HCT116 (cell line): ENCODE measurements around the gene IRF2.

Source experiments
- CBX3 ChIP-seq: IDR thresholded peaks from 2 replicates; pipeline ENCODE4 v1.6.1; 2012; ENCODE audit warnings: low read depth
- EGR1 ChIP-seq: IDR thresholded peaks from 2 replicates; pipeline ENCODE4 v1.6.1; 2012; ENCODE audit warnings: low read depth
- EZH2 ChIP-seq: fragments of 200-600 bp; sonication (generic); IDR thresholded peaks from 2 replicates; pipeline ENCODE4 v1.6.1; 2017; ENCODE audit warnings: antibody characterized with exemption, mixed run types
- EZH2phosphoT487 ChIP-seq: fragments of 200-600 bp; IDR thresholded peaks from 2 replicates; pipeline ENCODE4 v1.6.1; 2018; ENCODE audit warnings: antibody characterized with exemption, borderline replicate concordance
- JUND ChIP-seq: IDR thresholded peaks from 2 replicates; pipeline ENCODE4 v1.6.1; 2012
- POLR2A ChIP-seq: IDR thresholded peaks from 2 replicates; pipeline ENCODE4 v1.7.0; 2011; ENCODE audit warnings: borderline replicate concordance; ENCODE audit not compliant: insufficient read depth, insufficient read length; ENCODE audit errors: extremely low read depth
- POLR2AphosphoS5 ChIP-seq: IDR thresholded peaks from 2 replicates; pipeline ENCODE4 v1.6.1; 2011; ENCODE audit warnings: mild to moderate bottlenecking, low read depth, low read length, moderate library complexity
- ZNF274 ChIP-seq: fragments of 200-500 bp; sonication (Bioruptor generic); IDR thresholded peaks from 2 replicates; pipeline ENCODE4 v1.6.1; 2014; ENCODE audit warnings: mild to moderate bottlenecking, low read depth, low read length, inconsistent platforms
- TF ChIP-seq, protein P1 (sequence below), 3 experiments: fragments of 200-600 bp in 1 of 3; sonication (generic) in 1 of 3; IDR thresholded peaks in 2 of 3; conservative IDR thresholded peaks in 1 of 3; 2 replicates each; pipeline ENCODE4 v1.5.1; 2012 to 2017; ENCODE audit warnings: low read depth in 2 of 3, low read length in 2 of 3, antibody characterized with exemption in 1 of 3, borderline replicate concordance in 1 of 3, control low read depth in 1 of 3, mild to moderate bottlenecking in 1 of 3, mixed read lengths in 1 of 3, mixed run types in 1 of 3, moderate library complexity in 1 of 3; ENCODE audit not compliant: insufficient read depth in 1 of 3
- TF ChIP-seq, protein P2 (sequence below): IDR thresholded peaks from 2 replicates; pipeline ENCODE4 v1.6.1; 2011; ENCODE audit warnings: mild to moderate bottlenecking, low read length, moderate library complexity; ENCODE audit not compliant: insufficient replicate concordance; ENCODE audit errors: extremely low read depth
- TF ChIP-seq, protein P3 (sequence below): IDR thresholded peaks from 2 replicates; pipeline ENCODE4 v1.6.1; 2012
- TF ChIP-seq, protein P4 (sequence below): IDR thresholded peaks from 2 replicates; pipeline ENCODE4 v1.6.1; 2012; ENCODE audit warnings: low read depth

DNA sequence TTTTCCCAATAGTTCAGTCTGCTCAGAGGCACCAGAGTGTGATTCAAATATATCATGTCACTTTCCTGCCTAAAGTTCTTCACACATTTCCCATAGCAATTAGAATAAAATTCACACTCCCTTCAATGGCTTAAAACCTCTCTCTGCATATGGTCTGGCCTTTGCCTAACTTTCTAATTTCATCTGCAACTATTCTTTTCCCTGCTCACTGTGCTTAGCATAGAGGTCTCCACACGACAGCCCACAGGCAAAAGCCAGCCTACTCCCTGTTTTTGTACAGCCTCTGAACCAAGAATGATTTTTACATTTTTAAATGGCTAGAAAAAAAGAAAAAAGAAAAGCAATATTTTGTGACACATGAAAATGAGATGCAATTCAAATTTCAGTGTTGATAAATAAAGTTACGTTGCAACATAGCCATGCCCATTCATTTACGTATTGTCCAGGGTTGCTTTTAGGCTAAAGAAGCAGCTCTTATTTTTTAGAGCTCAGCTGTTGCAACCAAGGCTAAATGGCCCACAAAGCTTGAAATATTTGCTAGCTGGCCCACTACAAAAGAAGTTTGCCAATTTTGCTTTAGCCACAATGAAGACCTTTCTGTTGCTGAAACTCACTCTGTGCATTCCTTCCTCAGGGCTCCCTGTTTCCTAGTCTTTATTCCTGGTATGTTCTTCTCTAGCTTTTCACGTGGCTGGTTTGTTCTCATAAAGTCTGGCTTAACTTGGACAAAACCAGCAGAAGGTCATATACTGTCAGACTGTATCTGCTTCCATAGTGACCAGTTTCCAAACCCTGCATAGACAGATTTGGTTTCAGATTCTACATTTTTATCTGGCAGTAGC, 26.6 kb upstream of the IRF2 start:
- no peak for TF ChIP-seq CBX3
- no peak for TF ChIP-seq POLR2AphosphoS5
- no peak for TF ChIP-seq EZH2
- TF ChIP-seq, protein P1, sequence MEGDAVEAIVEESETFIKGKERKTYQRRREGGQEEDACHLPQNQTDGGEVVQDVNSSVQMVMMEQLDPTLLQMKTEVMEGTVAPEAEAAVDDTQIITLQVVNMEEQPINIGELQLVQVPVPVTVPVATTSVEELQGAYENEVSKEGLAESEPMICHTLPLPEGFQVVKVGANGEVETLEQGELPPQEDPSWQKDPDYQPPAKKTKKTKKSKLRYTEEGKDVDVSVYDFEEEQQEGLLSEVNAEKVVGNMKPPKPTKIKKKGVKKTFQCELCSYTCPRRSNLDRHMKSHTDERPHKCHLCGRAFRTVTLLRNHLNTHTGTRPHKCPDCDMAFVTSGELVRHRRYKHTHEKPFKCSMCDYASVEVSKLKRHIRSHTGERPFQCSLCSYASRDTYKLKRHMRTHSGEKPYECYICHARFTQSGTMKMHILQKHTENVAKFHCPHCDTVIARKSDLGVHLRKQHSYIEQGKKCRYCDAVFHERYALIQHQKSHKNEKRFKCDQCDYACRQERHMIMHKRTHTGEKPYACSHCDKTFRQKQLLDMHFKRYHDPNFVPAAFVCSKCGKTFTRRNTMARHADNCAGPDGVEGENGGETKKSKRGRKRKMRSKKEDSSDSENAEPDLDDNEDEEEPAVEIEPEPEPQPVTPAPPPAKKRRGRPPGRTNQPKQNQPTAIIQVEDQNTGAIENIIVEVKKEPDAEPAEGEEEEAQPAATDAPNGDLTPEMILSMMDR (IDR thresholded peaks at IDR 0.05 in 2 of 3, conservative IDR thresholded peaks at IDR 0.05 in 1 of 3; ENCODE audit: borderline replicate concordance in 1 of 3, insufficient read depth in 1 of 3, low read depth in 2 of 3, low read length in 2 of 3): no peak
- no peak for TF ChIP-seq EZH2phosphoT487
- TF ChIP-seq, protein P2, sequence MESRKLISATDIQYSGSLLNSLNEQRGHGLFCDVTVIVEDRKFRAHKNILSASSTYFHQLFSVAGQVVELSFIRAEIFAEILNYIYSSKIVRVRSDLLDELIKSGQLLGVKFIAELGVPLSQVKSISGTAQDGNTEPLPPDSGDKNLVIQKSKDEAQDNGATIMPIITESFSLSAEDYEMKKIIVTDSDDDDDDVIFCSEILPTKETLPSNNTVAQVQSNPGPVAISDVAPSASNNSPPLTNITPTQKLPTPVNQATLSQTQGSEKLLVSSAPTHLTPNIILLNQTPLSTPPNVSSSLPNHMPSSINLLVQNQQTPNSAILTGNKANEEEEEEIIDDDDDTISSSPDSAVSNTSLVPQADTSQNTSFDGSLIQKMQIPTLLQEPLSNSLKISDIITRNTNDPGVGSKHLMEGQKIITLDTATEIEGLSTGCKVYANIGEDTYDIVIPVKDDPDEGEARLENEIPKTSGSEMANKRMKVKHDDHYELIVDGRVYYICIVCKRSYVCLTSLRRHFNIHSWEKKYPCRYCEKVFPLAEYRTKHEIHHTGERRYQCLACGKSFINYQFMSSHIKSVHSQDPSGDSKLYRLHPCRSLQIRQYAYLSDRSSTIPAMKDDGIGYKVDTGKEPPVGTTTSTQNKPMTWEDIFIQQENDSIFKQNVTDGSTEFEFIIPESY: no peak
- TF ChIP-seq, protein P3, sequence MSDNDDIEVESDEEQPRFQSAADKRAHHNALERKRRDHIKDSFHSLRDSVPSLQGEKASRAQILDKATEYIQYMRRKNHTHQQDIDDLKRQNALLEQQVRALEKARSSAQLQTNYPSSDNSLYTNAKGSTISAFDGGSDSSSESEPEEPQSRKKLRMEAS: no peak
- TF ChIP-seq, protein P4, sequence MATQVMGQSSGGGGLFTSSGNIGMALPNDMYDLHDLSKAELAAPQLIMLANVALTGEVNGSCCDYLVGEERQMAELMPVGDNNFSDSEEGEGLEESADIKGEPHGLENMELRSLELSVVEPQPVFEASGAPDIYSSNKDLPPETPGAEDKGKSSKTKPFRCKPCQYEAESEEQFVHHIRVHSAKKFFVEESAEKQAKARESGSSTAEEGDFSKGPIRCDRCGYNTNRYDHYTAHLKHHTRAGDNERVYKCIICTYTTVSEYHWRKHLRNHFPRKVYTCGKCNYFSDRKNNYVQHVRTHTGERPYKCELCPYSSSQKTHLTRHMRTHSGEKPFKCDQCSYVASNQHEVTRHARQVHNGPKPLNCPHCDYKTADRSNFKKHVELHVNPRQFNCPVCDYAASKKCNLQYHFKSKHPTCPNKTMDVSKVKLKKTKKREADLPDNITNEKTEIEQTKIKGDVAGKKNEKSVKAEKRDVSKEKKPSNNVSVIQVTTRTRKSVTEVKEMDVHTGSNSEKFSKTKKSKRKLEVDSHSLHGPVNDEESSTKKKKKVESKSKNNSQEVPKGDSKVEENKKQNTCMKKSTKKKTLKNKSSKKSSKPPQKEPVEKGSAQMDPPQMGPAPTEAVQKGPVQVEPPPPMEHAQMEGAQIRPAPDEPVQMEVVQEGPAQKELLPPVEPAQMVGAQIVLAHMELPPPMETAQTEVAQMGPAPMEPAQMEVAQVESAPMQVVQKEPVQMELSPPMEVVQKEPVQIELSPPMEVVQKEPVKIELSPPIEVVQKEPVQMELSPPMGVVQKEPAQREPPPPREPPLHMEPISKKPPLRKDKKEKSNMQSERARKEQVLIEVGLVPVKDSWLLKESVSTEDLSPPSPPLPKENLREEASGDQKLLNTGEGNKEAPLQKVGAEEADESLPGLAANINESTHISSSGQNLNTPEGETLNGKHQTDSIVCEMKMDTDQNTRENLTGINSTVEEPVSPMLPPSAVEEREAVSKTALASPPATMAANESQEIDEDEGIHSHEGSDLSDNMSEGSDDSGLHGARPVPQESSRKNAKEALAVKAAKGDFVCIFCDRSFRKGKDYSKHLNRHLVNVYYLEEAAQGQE: no peak
- no peak for TF ChIP-seq JUND
- TF ChIP-seq EGR1: no peak
- TF ChIP-seq POLR2A: no peak
- no peak for TF ChIP-seq ZNF274
